Panc1 (cell line): ENCODE data around the gene FGF14. TPM values are rescaled to one million over a fixed set of nuclear protein-coding genes. Genes with fewer than 3 reads are reported as not detected.

Experiments
- ATAC-seq: fragments of 200-7000 bp; cut with Tn5 transposase; 2 replicates; pipeline ENCODE4 v1.9.1; 2020; ENCODE audit warnings: mild to moderate bottlenecking, moderate library complexity
- BruUV-seq: library from RNA; stranded (reverse); fragments of 400-500 nt; replicated peaks from 2 replicates; lab custom pipeline; 2021; lab: Mats Ljungman, UMichigan
- CTCF ChIA-PET: fragments of 300-600 bp; sonication (Branson Sonifier 250); formaldehyde crosslinking; loops from one replicate; lab custom pipeline; 2022; ENCODE audit warnings: antibody characterized with exemption; lab: Charles Lee
- POLR2A ChIA-PET: fragments of 300-600 bp; sonication (Branson Sonifier 250); formaldehyde crosslinking; loops from one replicate; lab custom pipeline; 2022; ENCODE audit warnings: antibody characterized with exemption; lab: Charles Lee
- DNase-seq: peaks from one replicate; pipeline ENCODE4 v3.0.0-alpha.2; 2010; ENCODE audit warnings: low read depth, low spot score
- H3K27ac ChIP-seq: 2 replicates; pipeline ENCODE4 v1.5.1; 2011; ENCODE audit warnings: mild to moderate bottlenecking, low read length, inconsistent platforms
- H3K27me3 ChIP-seq: fragments of 200-500 bp; sonication (Bioruptor generic); 2 replicates; pipeline ENCODE4 v1.6.0; 2014; ENCODE audit warnings: low read length, inconsistent platforms; ENCODE audit not compliant: control insufficient read depth, insufficient read depth
- H3K36me3 ChIP-seq: fragments of 200-500 bp; sonication (Bioruptor generic); 2 replicates; pipeline ENCODE4 v1.5.1; 2014; ENCODE audit warnings: inconsistent platforms, mild to moderate bottlenecking, low read length, moderate library complexity; ENCODE audit not compliant: control insufficient read depth, insufficient read depth
- H3K4me1 ChIP-seq: 2 replicates; pipeline ENCODE4 v1.5.1; 2011; ENCODE audit warnings: inconsistent platforms, mild to moderate bottlenecking, low read length, moderate library complexity; ENCODE audit not compliant: control insufficient read depth, insufficient read depth
- H3K4me3 ChIP-seq, 2 experiments: 2 replicates each; pipeline ENCODE4 v1.5.1; 2011 to 2012; ENCODE audit warnings: low read depth in 2 of 2, low read length in 2 of 2, mild to moderate bottlenecking in 2 of 2, inconsistent platforms in 1 of 2, moderate library complexity in 1 of 2
- H3K9me3 ChIP-seq: fragments of 200-500 bp; sonication (Bioruptor generic); 2 replicates; pipeline ENCODE4 v1.5.1; 2014; ENCODE audit warnings: low read depth, mild to moderate bottlenecking, inconsistent platforms, low read length, moderate library complexity; ENCODE audit not compliant: control insufficient read depth, insufficient read depth
- CTCF ChIP-seq: fragments of 450-650 bp; IDR thresholded peaks from 2 replicates; pipeline ENCODE4 v1.5.1; 2017; ENCODE audit warnings: mild to moderate bottlenecking
- POLR2AphosphoS5 ChIP-seq: IDR thresholded peaks from 2 replicates; pipeline ENCODE4 v1.6.1; 2012; ENCODE audit warnings: mild to moderate bottlenecking, low read depth, low read length, moderate library complexity
- SIN3A ChIP-seq: IDR thresholded peaks from 2 replicates; pipeline ENCODE4 v1.6.1; 2012; ENCODE audit warnings: low read depth, mild to moderate bottlenecking, low read length, moderate library complexity, borderline replicate concordance; ENCODE audit not compliant: insufficient read depth
- TCF7L2 ChIP-seq: IDR thresholded peaks from 2 replicates; pipeline ENCODE4 v1.6.1; 2011; ENCODE audit warnings: mild to moderate bottlenecking, low read depth, low read length, inconsistent platforms
- in situ Hi-C: cut with HindIII; loops from 2 replicates; pipeline ENCODE4 v1.10.0; 2016; ENCODE audit warnings: low sequenced_read_pairs, low pct_unique_long_range_greater_than_20kb
- intact Hi-C: fragments of 100-400 bp; cut with micrococcal nuclease; formaldehyde crosslinking; loops from one replicate; pipeline ENCODE4 v1.10.0; 2022; ENCODE audit not compliant: unreplicated experiment
- total RNA-seq: library from RNA; stranded (reverse); gene quantifications from one replicate; pipeline ENCODE4 v1.2.1, GENCODE V29; 2021; ENCODE audit not compliant: unreplicated experiment
- TF ChIP-seq, protein P1 (sequence below), 2 experiments: IDR thresholded peaks; 2 replicates each; pipeline ENCODE4 v1.6.1; 2011 to 2012; ENCODE audit warnings: low read depth in 2 of 2, control low read depth in 1 of 2, low read length in 1 of 2, mild to moderate bottlenecking in 1 of 2, moderate library complexity in 1 of 2; ENCODE audit not compliant: insufficient read depth in 1 of 2

FGF14 gene
- total RNA-seq, 1 experiment from 2014 or later = 0.03 TPM

- TF ChIP-seq TCF7L2 (no peak), SIN3A (no peak), CTCF (no peak), POLR2AphosphoS5 (no peak)
- TF ChIP-seq, protein P1, sequence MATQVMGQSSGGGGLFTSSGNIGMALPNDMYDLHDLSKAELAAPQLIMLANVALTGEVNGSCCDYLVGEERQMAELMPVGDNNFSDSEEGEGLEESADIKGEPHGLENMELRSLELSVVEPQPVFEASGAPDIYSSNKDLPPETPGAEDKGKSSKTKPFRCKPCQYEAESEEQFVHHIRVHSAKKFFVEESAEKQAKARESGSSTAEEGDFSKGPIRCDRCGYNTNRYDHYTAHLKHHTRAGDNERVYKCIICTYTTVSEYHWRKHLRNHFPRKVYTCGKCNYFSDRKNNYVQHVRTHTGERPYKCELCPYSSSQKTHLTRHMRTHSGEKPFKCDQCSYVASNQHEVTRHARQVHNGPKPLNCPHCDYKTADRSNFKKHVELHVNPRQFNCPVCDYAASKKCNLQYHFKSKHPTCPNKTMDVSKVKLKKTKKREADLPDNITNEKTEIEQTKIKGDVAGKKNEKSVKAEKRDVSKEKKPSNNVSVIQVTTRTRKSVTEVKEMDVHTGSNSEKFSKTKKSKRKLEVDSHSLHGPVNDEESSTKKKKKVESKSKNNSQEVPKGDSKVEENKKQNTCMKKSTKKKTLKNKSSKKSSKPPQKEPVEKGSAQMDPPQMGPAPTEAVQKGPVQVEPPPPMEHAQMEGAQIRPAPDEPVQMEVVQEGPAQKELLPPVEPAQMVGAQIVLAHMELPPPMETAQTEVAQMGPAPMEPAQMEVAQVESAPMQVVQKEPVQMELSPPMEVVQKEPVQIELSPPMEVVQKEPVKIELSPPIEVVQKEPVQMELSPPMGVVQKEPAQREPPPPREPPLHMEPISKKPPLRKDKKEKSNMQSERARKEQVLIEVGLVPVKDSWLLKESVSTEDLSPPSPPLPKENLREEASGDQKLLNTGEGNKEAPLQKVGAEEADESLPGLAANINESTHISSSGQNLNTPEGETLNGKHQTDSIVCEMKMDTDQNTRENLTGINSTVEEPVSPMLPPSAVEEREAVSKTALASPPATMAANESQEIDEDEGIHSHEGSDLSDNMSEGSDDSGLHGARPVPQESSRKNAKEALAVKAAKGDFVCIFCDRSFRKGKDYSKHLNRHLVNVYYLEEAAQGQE (IDR thresholded peaks at IDR 0.05; ENCODE audit: insufficient read depth in 1 of 2, low read depth in 2 of 2, low read length in 1 of 2) = no peak
- POLR2A ChIA-PET = no interaction called here
- no TSS peak for BruUV-seq
- no peaks in the 10 kb centered on the region for H3K36me3 ChIP-seq
- no peak for ATAC-seq
- H3K9me3 ChIP-seq = no peaks in the 10 kb centered on the region
- H3K27me3 ChIP-seq = no peaks in the 10 kb centered on the region; the same call in 1 of the 2 replicates
- H3K4me1 ChIP-seq = no peaks in the 10 kb centered on the region
- no peak overlapping the region for H3K4me3 ChIP-seq
- H3K27ac ChIP-seq = no peak overlapping the region
- CTCF ChIA-PET = no interaction called here
- in situ Hi-C loops = no loop called here
- intact Hi-C loops = no loop called here
- no peak for DNase-seq
Observed at GRCh38 chr13:102233566-102234208, 168.2 kb downstream of the FGF14 start.

DNA sequence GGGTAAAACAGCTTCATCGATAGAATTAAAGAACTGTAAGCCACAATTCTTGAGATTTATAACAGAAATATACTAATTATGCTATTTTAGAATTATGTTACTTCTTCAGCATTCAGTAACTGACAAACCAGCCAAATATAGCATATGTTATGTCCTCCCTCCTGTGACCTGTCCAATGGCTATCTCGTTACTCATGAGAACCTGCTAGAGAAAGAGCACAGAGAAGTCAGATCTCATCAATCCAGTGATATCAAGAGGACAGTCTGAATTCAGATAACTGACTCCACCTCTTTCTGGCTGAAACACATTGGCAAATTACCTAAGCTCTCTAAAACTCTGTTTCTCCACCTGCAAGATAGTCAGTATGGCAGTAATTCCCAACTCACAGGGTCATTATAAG, 170.4 kb downstream of the FGF14 start:
- in situ Hi-C loops = no loop called here
- no peaks in the 10 kb centered on the region for H3K9me3 ChIP-seq
- no peaks in the 10 kb centered on the region for H3K27me3 ChIP-seq
- no peak overlapping the region for H3K27ac ChIP-seq
- ChIA-PET POLR2A (no interaction called here), CTCF (no interaction called here)
- intact Hi-C loops = no loop called here
- H3K4me3 ChIP-seq = no peak overlapping the region
- no TSS peak for BruUV-seq
- no peak for DNase-seq
- ATAC-seq = no peak
- H3K4me1 ChIP-seq = no peaks in the 10 kb centered on the region
- H3K36me3 ChIP-seq = no peaks in the 10 kb centered on the region
- TF ChIP-seq TCF7L2 = no peak
- TF ChIP-seq CTCF = no peak
- no peak for TF ChIP-seq POLR2AphosphoS5
- TF ChIP-seq, protein P1 (IDR thresholded peaks at IDR 0.05; ENCODE audit: insufficient read depth in 1 of 2, low read depth in 2 of 2, low read length in 1 of 2) = no peak
- no peak for TF ChIP-seq SIN3A
